HS-27A (cell line): ENCODE measurements around the gene SLC47A2.
"Not testable (repeated sequence)": the region's sequence is repeated elsewhere in the genome, so short reads cannot be mapped to it uniquely, and the experiment has no call there.

Experiments used
- DNase-seq: peaks from one replicate; pipeline ENCODE4 v3.0.0-alpha.2; 2012; ENCODE audit warnings: low read depth, missing footprints

The SLC47A2 gene, protein sequence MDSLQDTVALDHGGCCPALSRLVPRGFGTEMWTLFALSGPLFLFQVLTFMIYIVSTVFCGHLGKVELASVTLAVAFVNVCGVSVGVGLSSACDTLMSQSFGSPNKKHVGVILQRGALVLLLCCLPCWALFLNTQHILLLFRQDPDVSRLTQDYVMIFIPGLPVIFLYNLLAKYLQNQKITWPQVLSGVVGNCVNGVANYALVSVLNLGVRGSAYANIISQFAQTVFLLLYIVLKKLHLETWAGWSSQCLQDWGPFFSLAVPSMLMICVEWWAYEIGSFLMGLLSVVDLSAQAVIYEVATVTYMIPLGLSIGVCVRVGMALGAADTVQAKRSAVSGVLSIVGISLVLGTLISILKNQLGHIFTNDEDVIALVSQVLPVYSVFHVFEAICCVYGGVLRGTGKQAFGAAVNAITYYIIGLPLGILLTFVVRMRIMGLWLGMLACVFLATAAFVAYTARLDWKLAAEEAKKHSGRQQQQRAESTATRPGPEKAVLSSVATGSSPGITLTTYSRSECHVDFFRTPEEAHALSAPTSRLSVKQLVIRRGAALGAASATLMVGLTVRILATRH

GRCh38 chr17:19716108-19717030 lies at the start of gene SLC47A2:
Gene SLC47A2 (minus strand): TSS chr17:19716584. CDS start chr17:19716555, 29 bp downstream.
- DNase-seq: no peak

DNA sequence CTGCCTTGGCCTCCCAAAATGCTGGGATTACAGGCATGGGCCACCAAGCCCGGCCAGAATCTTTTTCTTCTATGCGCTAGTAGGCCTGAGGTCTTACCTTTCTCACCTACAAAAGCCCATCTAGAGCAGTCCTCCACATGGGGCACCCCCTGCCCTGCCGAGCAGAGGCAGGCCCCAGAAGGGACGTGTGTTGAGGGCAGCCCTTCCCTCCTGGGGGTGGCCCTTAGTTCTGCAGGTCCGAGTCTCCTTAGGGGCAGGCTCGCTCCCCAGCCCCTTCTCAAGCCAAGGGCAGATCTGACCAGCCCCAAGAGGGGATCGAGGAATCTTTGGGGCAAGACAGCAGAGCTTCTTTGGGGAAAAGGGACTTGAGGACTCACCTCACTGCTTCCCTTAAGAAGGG lies 49.6 kb upstream of the SLC47A2 start:
- no peak for DNase-seq

DNA sequence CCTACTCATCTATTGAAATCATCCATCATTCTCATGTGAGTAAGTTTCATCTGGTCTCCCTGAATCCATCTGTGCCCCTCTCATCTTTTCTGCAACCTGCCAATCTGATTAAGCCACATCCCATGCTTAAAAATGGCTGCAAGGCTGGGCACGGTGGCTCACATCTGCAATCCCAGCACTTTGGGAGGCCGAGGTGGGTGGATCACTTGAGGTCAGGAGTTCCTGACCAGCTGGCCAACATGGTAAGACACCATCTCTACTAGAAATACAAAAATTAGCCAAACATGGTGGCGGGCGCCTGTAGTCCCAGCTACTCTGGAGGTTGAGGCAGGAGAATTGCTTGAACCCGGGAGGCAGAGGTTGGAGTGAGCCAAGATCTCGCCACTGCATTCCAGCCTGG lies 47.6 kb upstream of the SLC47A2 start:
- not testable (repeated sequence) for DNase-seq

GRCh38 chr17:19763416-19763815 lies 47.0 kb upstream of the SLC47A2 start:
- no peak for DNase-seq

DNA sequence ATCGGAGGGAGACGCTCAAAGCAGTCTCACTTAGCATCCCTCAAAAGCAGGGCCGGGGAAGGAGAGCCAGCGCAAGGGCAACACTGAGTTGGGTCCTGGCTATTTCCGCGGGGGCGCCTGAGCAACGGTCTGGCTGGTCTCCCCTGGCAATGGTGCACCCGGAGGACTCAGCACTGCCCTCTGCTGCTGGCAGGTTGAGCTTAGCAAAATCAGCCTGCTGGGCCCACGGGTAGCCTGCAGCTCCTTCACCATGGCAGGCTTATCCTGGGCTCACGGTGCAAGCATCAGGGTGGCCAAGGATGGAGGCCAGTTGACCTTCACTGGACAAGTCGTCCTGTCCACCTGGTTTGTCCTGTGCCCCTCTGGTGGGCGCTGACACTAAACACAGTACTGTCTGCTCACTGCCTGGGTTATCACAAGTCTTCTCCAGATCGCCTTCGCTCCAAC lies 46.2 kb upstream of the SLC47A2 start:
- no peak for DNase-seq

DNA sequence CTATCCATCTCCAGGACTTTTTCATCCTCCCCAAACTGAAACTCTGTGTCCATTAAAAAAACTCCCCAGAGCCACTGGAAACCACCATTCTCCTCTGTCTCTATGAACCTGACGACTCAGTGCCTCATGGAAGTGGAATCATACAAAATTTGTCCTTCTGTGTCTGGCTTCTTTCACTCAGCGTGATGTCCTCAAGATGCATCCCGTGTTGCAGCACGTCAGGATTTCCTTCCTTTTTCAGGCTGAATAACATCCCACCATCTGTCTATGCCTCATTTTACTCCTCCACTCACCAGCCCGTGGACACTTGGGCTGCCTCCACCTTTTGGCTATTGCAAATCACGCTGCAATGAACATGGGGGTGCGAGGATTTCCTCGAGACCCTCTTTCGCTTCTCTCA lies 44.4 kb upstream of the SLC47A2 start:
- DNase-seq: no peak

DNA sequence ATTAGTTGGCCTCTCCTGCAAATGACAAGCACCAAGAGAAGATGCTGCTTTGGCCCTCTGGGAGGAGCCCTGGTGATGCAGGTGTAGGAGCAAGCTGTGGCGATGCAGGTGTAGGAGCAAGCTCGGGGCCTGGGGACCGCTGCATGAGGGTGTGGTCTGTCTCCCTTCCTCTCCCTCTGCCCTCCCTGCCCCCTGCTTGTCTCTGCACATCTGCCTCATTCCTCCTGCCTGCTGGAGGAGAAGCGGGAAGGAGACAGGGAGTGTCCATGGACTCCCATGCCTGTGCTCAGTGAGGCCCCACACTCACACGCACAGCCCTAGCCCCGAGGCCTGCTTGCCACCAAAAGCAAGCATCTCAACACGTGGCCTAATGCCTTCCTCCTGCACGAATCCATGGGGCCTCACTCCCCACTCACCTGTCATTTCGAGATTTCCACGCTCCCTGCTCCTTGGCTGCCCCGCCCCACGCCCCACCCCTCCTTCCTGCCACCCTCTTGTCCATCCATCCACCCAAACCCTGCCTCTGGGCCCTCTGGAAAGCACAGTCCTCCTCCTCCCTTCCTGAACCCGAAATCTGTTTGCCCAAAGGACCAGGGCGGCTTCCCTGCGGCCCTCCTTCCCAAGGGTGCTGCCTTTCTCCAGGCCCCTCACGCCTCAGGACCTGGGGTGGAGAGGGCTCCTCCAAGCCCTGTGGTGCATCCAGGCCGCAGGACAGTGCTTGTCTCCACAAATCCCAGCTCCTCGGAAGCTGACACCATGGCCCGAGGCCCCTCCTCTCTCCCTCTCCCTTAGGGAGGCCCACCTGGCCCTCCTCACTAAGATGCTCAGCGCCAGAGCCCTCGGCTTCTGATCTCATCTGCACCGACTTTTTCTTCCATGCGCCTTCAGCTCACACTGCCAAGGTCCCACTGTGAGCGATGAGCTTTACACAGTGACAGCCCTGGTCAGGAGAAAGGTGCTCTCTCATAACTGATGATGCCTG lies 43.5 kb upstream of the SLC47A2 start:
- no peak for DNase-seq

GRCh38 chr17:19757536-19758180 lies 41.3 kb upstream of the SLC47A2 start:
- DNase-seq: no peak

- no peak for DNase-seq
These were observed 40.2 kb upstream of the SLC47A2 start for GRCh38 chr17:19756546-19756945.

DNA sequence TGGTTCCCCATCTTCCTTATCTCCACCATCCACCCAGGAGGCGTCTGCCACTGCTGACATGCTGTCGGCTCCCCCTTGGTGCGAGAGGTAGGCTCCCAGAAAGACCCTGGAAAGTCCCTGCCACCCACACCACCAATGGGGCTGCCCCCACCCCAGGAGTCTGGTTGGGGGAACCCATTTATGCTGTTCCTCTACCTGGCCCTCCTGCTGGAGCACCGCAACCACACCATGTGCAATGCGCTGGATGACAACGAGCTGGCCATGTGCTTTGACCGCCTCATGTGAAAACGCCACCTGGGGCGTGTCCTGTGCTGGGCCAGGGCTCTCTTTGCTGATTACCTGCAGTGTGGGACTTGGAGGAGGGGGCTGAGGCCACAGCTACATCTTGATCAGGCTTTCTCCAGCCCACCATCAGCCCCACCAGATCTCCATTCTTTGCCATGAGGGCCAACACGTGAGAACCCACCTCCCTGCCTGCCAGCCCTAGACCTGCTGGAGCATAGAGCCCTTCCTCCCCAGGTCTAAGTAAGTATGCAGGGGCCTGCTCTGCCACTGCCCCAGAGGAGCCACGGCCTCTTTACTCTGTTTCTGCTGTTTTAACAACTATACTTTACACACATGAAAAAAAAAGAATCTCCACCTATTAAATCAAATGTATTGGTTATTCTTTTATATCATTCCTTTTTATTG lies 39.6 kb upstream of the SLC47A2 start:
- DNase-seq: no peak

DNA sequence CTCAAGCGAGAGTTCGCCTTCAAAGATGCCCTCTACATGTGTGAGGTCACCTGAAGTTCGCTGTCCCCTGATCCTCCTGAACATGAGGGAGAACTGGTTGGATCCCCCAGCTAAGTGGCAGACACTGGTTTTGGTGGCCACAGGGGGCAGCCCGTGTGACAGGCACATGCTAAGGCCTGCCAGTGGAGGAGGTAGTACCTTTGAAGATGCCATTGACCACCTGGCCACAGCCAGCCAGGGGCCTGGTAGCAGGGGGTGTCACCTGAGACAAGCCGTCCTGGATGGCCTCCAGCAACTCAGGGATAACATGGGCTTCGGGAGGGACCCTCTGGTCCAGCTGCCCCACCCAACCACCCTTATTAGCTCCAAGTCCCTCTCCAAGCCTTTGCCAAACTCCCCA lies 39.0 kb upstream of the SLC47A2 start:
- no peak for DNase-seq

- DNase-seq: no peak
These were observed 37.5 kb upstream of the SLC47A2 start for GRCh38 chr17:19753661-19754463.

DNA sequence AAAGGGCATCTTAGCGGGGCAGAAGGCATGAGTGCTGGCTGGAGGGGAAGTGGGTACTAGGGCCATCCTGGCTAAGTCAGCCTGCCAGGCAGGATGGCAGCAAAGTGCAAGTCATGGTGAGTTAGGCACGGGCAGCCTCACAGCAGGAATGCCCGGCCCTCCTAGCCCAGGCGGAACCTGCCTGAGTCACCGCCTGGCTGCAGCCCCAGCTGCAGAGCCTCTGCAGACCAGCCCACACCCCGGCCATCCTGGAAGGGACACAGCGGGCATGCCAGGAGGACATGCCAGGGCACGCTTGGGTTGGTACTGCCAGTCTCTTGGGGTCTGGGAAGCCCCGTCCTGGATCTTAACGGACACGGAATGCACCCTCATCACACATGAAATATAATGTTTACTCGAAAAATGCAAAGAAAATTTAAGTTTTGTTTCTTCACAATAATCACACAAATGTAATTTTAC lies 36.7 kb upstream of the SLC47A2 start:
- peak; percentile 68 for DNase-seq

DNA sequence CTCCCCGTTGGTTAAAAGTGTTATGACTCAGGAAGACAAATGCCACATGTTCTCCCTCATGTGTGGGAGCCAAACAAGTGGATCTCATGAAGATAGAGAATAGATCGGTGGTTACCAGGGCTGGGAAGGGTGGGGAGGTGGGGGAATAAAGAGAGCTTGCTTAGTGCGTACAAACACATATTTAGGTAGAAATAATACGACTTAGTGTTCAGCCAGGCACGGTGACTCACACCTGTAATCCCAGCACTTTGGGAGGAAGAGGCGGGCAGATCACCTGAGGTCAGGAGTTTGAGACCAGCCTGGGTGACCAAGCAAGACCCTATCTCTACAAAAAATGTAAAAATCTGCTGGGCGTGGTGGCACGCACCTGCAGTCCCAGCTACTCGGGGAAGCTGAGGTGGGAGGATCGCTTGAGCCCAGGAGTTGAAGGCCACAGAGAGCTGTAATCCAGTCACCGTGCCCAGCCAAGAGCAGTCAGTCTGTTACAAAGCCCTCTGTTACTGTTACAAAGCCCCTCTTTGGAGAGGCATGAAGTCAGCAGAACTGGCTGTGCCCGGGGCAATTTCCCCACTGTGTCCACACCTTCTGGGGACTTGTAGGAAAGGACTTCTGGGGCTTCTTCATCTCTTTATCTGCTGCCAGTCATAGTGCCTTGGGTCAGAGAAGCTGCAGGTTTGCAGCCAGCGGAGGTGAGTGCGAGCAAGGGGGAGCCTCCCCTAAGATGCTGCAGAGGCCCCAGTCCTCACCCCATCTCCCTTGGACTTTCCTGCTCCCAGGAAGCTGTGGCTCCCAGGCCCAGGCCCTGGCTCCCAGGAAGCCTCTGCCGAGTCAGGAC lies 36.0 kb upstream of the SLC47A2 start:
- no peak for DNase-seq

DNA sequence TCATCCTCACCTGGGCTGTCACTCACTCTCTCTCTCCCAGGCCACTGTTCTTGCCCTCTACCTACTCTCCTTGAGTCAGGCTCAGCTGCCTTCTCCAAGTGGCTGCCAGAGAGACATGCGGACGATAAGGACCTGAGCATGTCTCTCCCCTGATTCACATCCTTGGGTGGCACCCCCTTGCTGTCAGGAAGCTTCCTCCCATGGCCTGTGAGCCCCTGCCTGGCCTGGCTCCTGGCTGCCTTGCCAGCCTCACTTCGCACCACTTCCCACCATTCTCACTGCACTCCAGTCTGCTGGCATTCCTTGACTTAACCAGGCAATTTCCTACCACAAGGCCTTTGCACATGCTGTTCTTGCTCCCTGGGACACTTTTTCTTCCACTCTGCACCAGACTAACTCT lies 34.5 kb upstream of the SLC47A2 start:
- no peak for DNase-seq

DNA sequence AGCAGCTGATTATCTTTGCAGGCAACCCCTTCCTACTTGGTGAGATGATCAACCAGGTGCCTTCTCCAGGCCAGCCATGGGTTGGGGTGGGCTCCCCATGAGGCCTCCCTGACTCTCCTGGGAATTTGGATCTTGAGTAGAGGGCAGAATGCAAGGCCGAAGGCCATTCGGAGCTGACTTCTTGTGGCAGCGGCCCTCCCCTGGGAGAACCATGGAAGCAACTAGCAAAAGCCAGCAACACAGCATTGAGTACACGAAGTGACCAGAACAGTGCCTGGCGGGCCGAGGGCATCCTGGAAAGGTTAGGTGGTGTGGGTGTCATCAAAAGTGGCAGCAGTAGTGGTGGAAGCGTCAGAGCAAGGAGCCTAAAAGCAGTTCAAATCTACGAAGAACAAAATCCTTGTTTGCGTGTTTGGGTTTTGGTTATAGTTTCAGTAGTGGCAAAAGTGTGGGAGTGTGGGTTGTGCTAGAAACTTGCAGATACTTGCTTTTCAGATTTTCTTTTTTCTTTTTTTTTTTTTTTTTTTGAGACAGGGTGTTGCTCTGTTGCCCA lies 33.7 kb upstream of the SLC47A2 start:
- DNase-seq: no peak

DNA sequence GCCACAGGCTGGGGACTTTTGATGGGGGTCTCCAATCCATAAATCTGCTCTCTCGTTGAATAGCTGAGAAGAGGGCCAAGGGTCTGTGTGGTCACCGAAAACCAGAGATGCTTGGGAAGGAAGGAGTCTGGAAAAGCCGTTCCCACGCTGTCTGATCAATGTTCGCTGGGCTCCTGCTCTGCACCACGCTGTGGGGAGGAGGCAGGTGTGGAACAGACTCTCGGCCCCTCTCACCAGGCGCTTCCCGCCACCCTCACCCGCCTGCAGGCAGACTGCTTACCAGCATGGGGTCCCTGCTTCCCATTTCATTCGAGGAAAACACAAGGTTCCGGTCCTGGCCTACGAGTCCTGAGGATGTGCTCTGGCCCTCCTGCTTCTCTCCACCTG lies 32.4 kb upstream of the SLC47A2 start:
- DNase-seq: no peak
